HepG2 (cell line): Measurements from ENCODE around the gene CLEC18B. TPM values are rescaled to one million over a fixed set of nuclear protein-coding genes. Genes with fewer than 3 reads are reported as not detected.
A peak's percentile ranks its signal among the peaks of the same experiment; 100 is the strongest.
"Not testable (repeated sequence)": the region's sequence is repeated elsewhere in the genome, so short reads cannot be mapped to it uniquely, and the experiment has no call there.

Experiments used
- ATAC-seq: fragments of 200-7000 bp; cut with Tn5 transposase; 3 replicates; pipeline ENCODE4 v1.9.1; 2020; ENCODE audit warnings: mild to moderate bottlenecking, moderate library complexity
- BruUV-seq: library from RNA; stranded (reverse); fragments of 400-500 nt; replicated peaks from 2 replicates; lab custom pipeline; 2021; lab: Mats Ljungman, UMichigan
- CTCF ChIA-PET: fragments of 300-600 bp; formaldehyde crosslinking; extraction: SDS; loops from one replicate; lab custom pipeline; 2021; ENCODE audit warnings: low total read pairs, inconsistent platforms, low intra/inter-chr PET ratio; lab: Yijun Ruan, JAX
- POLR2A ChIA-PET: fragments of 350-600 bp; sonication (Branson Sonifier 250); formaldehyde crosslinking; loops from one replicate; lab custom pipeline; 2020; ENCODE audit warnings: antibody characterized with exemption, inconsistent platforms; lab: Yijun Ruan, JAX
- DNase-seq: peaks from one replicate; pipeline ENCODE4 v3.0.0-alpha.2; 2015; ENCODE audit warnings: low spot score
- FAIRE-seq: peaks from 3 replicates; lab custom pipeline; 2011; peaks lifted over from hg19 to GRCh38; lab: Jason Lieb, UNC
- H2AFZ ChIP-seq: one replicate; pipeline ENCODE4 v1.6.1; 2011; ENCODE audit warnings: low read length, inconsistent platforms
- H3K27ac ChIP-seq: fragments of 300-600 bp; 3 replicates; pipeline ENCODE4 v1.8.0; 2011; ENCODE audit warnings: mixed run types, mild to moderate bottlenecking, mixed read lengths, low read length, inconsistent platforms; ENCODE audit not compliant: insufficient read depth; ENCODE audit errors: extremely low read length
- H3K27me3 ChIP-seq, 2 experiments: fragments of 200-600 bp in 1 of 2; 2 replicates in 1 of 2; 3 replicates in 1 of 2; pipeline versions ENCODE4 v1.6.0 to v1.8.0; 2011; ENCODE audit warnings: low read length in 2 of 2, mild to moderate bottlenecking in 2 of 2, moderate library complexity in 2 of 2, inconsistent platforms in 1 of 2; ENCODE audit not compliant: insufficient read depth in 2 of 2, control insufficient read depth in 1 of 2
- H3K36me3 ChIP-seq, 2 experiments: fragments of 200-600 bp in 1 of 2; replicated peaks in 1 of 2; 2 replicates in 1 of 2; 3 replicates in 1 of 2; pipeline versions ENCODE4 v1.5.1 to v1.8.0; 2011; ENCODE audit warnings: low read length in 2 of 2, inconsistent platforms in 1 of 2; ENCODE audit not compliant: insufficient read depth in 2 of 2, control insufficient read depth in 1 of 2
- H3K4me1 ChIP-seq: 2 replicates; pipeline ENCODE4 v1.5.1; 2012; ENCODE audit warnings: low read length, inconsistent platforms; ENCODE audit not compliant: insufficient read depth
- H3K4me2 ChIP-seq: 2 replicates; pipeline ENCODE4 v1.6.0; 2011; ENCODE audit warnings: low read depth, low read length, inconsistent platforms
- H3K4me3 ChIP-seq, 3 experiments: fragments of 200-600 bp in 1 of 3; sonication (generic), shearing (Covaris generic) in 1 of 3; replicated peaks in 1 of 3; 2 replicates each; pipeline ENCODE4 v1.5.1; 2011 to 2016; ENCODE audit warnings: low read length in 3 of 3, inconsistent platforms in 2 of 3, low read depth in 2 of 3, mild to moderate bottlenecking in 2 of 3, control low read depth in 1 of 3, mixed read lengths in 1 of 3; ENCODE audit not compliant: insufficient read depth in 1 of 3
- H3K79me2 ChIP-seq: one replicate; pipeline ENCODE4 v1.6.1; 2011; ENCODE audit warnings: low read length, inconsistent platforms; ENCODE audit not compliant: insufficient read depth
- H3K9ac ChIP-seq: 2 replicates; pipeline ENCODE4 v1.6.0; 2011; ENCODE audit warnings: mild to moderate bottlenecking, low read depth, low read length, inconsistent platforms; ENCODE audit not compliant: insufficient read depth
- H3K9me3 ChIP-seq: 2 replicates; pipeline ENCODE4 v1.5.1; 2012; ENCODE audit warnings: mild to moderate bottlenecking, low read length
- H4K20me1 ChIP-seq: 2 replicates; pipeline ENCODE4 v1.6.0; 2011; ENCODE audit warnings: inconsistent platforms, mild to moderate bottlenecking, low read length, moderate library complexity; ENCODE audit not compliant: insufficient read depth
- WGBS: methylation state at CpG from one replicate; pipeline ENCODE4 v1.1.6; 2017; ENCODE audit warnings: low lambda C conversion rate; 5-methylcytosine and 5-hydroxymethylcytosine counted together
- in situ Hi-C: cut with HindIII; loops from 2 replicates; pipeline ENCODE4 v1.10.0; 2017; ENCODE audit warnings: low pct_unique_long_range_greater_than_20kb; ENCODE audit not compliant: extremely low pct_ligation_motif_present
- intact Hi-C: fragments of 100-400 bp; cut with micrococcal nuclease; formaldehyde crosslinking; loops from one replicate; pipeline ENCODE4 v1.10.0; 2022; ENCODE audit not compliant: unreplicated experiment
- polyA plus RNA-seq, 8 experiments: library from polyadenylated mRNA; depleted of rRNA in 3 of 8; stranded (reverse) in 7 of 8; unstranded in 1 of 8; fragments of >200 nt; fragmentation: Illumina TruSeq in 4 of 8; extraction: Trizol in 4 of 8; gene quantifications; 2 replicates each; pipeline versions ENCODE4 v1.2.1 to v1.2.3, GENCODE V29; 2011 to 2016; ENCODE audit warnings: low read depth in 4 of 8, missing spikeins in 1 of 8, mixed read lengths in 1 of 8; ENCODE audit not compliant: insufficient read depth in 1 of 8
- total RNA-seq, 5 experiments: library from RNA; depleted of rRNA; stranded (reverse); fragments of >200 nt; fragmentation: Illumina TruSeq; extraction: Trizol; gene quantifications; 2 replicates each; pipeline ENCODE4 v1.2.3, GENCODE V29; 2016; ENCODE audit warnings: low read depth in 1 of 5
- TF ChIP-seq, protein P1 (sequence below): sonication (generic); formaldehyde crosslinking; IDR thresholded peaks from 2 replicates; pipeline ENCODE4 v1.5.1; 2020; ENCODE audit warnings: mild to moderate bottlenecking, missing genetic modification reagents, moderate library complexity

The CLEC18B gene
- total and polyA plus RNA-seq, 2 of the 13 experiments (the other 11 are each of a cell fraction or from before 2014, with no cell fraction given), result 0.31 to 1.1 TPM

DNA sequence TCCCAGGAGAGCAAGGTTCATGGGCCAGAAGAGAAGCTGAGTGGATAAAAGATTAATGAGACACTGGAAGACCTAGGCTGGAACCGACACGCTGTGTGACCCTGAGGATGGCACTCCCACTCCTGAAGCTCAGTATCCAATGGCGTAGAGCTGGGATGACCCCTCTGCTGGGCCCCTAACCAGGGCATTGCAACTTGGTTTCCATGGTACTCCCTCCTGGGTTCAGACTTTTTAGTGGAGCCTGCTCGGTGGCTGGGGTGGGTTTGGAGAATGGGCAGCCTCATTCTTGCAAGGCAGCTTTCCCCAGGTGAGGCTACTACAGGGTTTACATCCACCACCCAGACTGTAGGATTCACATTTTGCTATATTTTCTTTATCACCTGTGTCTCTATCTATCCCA is 2.4 kb upstream of the CLEC18B start:
- ATAC-seq, POLR2A ChIA-PET, BruUV-seq, H3K4me3 ChIP-seq, H3K9me3 ChIP-seq, DNase-seq, H4K20me1 ChIP-seq, intact Hi-C loops, H2AFZ ChIP-seq, H3K27me3 ChIP-seq, H3K36me3 ChIP-seq, H3K4me1 ChIP-seq, H3K9ac ChIP-seq, FAIRE-seq, H3K4me2 ChIP-seq, H3K27ac ChIP-seq, in situ Hi-C loops, CTCF ChIA-PET, H3K79me2 ChIP-seq: not testable (repeated sequence)
- WGBS, result 32% methylated on average over 3 of the region's 4 CpGs

DNA sequence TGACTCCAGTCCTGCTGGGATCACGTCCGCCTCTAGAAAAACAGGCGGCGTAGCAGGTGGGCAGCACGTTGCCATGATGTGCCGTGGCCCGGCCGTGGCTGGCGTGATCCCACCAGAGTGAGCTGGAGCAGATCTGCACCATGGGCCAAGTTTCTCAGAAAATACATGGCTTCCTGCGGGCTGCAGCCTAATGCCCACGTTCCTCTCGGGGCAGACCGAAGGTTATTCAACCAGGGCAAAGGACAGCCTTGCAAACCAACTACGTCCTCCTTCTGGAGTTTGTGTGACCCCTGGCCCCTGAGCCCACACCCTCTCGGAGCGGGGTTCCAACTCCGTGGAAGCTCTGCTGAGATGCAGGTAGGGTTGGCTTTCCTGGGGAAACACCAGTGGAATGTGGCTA is 808 bp upstream of the CLEC18B start:
- DNase-seq, FAIRE-seq, H3K36me3 ChIP-seq, H3K27ac ChIP-seq, CTCF ChIA-PET, H3K4me3 ChIP-seq, H3K9ac ChIP-seq, H2AFZ ChIP-seq, intact Hi-C loops, H4K20me1 ChIP-seq, H3K9me3 ChIP-seq, POLR2A ChIA-PET, H3K4me1 ChIP-seq, H3K27me3 ChIP-seq, BruUV-seq, H3K79me2 ChIP-seq, in situ Hi-C loops: not testable (repeated sequence)
- 24% methylated on average over 3 of the region's 17 CpGs for WGBS
- peak overlapping the region; percentile 29; the same call in 1 of the 2 replicates for H3K4me2 ChIP-seq
- peak; percentile 4 for ATAC-seq

DNA sequence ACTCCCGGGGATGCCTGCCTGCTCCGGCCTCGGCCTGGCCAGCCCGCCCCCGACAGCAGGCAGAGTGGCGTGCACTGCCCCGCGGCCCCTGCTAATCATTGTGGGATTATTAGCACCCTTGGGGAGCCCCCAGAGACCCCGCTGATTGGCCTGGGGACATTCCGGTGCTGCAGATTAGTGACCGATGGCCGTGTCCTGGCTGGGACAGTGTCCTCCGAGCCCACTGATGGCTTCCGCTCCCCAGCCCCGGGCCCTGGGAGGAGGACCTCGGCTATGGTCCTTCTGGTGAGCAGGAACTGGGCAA is 156 bp upstream of the CLEC18B start:
- BruUV-seq, H3K4me3 ChIP-seq, H3K9me3 ChIP-seq, H3K4me1 ChIP-seq, H3K27ac ChIP-seq, POLR2A ChIA-PET, H3K27me3 ChIP-seq, intact Hi-C loops, in situ Hi-C loops, H3K36me3 ChIP-seq, DNase-seq, H3K4me2 ChIP-seq, H4K20me1 ChIP-seq, H3K79me2 ChIP-seq, CTCF ChIA-PET, H3K9ac ChIP-seq, H2AFZ ChIP-seq, FAIRE-seq: not testable (repeated sequence)
- WGBS, result no CpG with 5 or more reads among the region's 16 CpGs
- ATAC-seq, result peak; percentile 25
- TF ChIP-seq, protein P1, sequence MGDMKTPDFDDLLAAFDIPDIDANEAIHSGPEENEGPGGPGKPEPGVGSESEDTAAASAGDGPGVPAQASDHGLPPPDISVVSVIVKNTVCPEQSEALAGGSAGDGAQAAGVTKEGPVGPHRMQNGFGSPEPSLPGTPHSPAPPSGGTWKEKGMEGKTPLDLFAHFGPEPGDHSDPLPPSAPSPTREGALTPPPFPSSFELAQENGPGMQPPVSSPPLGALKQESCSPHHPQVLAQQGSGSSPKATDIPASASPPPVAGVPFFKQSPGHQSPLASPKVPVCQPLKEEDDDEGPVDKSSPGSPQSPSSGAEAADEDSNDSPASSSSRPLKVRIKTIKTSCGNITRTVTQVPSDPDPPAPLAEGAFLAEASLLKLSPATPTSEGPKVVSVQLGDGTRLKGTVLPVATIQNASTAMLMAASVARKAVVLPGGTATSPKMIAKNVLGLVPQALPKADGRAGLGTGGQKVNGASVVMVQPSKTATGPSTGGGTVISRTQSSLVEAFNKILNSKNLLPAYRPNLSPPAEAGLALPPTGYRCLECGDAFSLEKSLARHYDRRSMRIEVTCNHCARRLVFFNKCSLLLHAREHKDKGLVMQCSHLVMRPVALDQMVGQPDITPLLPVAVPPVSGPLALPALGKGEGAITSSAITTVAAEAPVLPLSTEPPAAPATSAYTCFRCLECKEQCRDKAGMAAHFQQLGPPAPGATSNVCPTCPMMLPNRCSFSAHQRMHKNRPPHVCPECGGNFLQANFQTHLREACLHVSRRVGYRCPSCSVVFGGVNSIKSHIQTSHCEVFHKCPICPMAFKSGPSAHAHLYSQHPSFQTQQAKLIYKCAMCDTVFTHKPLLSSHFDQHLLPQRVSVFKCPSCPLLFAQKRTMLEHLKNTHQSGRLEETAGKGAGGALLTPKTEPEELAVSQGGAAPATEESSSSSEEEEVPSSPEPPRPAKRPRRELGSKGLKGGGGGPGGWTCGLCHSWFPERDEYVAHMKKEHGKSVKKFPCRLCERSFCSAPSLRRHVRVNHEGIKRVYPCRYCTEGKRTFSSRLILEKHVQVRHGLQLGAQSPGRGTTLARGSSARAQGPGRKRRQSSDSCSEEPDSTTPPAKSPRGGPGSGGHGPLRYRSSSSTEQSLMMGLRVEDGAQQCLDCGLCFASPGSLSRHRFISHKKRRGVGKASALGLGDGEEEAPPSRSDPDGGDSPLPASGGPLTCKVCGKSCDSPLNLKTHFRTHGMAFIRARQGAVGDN, result 0 out of 2 replicates have a peak, but pooled peaks have one; percentile 22
- TF ChIP-seq, all 625 proteins: peak for 1; not testable (repeated sequence) for 624
